ENCODE results near the gene CHAMP1. TPM values are rescaled to one million over a fixed set of nuclear protein-coding genes. Genes with fewer than 3 reads are reported as not detected.

Gene CHAMP1
- total and polyA plus RNA-seq, 2 of the 8 experiments (the other 6 are each of a cell fraction or from before 2014, with no cell fraction given): 26.8 to 41.9 TPM

GRCh38 chr13:114341003-114341777 lies 26.9 kb downstream of the CHAMP1 start:
- Histone ChIP-seq H3K36me3 (ENCODE audit: control insufficient read depth in 2 of 4, insufficient read depth in 4 of 4, low read length in 3 of 4) (no peaks in the 10 kb centered on the region), H2BK20ac (ENCODE audit: low read length) (peak overlapping the region; percentile 21; the same call in 1 of the 2 replicates), H3K4me3 (ENCODE audit: extremely low read depth in 1 of 4, insufficient read depth in 2 of 4, low read depth in 3 of 4, low read length in 4 of 4) (no peak overlapping the region), H3K27ac (ENCODE audit: low read depth, low read length) (no peak overlapping the region), H3K4me2 (ENCODE audit: insufficient read depth in 1 of 2, low read depth in 2 of 2, low read length in 2 of 2) (no peak overlapping the region), H4K5ac (ENCODE audit: insufficient read length, low read depth, low read length) (no peak overlapping the region), H2BK12ac (ENCODE audit: low read depth, low read length) (no peak overlapping the region; the same call in 1 of the 2 replicates), H2BK15ac (ENCODE audit: low read length) (no peak overlapping the region), H3K4me1 (replicated peaks in 1 of 4; ENCODE audit: control insufficient read depth in 3 of 4, insufficient read depth in 4 of 4, low read length in 3 of 4) (peaks cover 0 to 5% (median 2%) of the 10 kb centered on the region in 4 experiments; a peak in 2 of 7 replicates), H3K56ac (replicated peaks; ENCODE audit: insufficient read length, low read depth, low read length) (no peak overlapping the region), H3K23me2 (ENCODE audit: low read depth, low read length) (no peaks in the 10 kb centered on the region), H3K27me3 (replicated peaks in 1 of 4; ENCODE audit: control insufficient read depth in 3 of 4, extremely low read depth in 1 of 4, insufficient read depth in 3 of 4, low read length in 3 of 4) (no peaks in the 10 kb centered on the region), H2BK120ac (replicated peaks; ENCODE audit: low read depth, low read length) (no peak overlapping the region), H2BK5ac (ENCODE audit: low read depth, low read length) (peak overlapping the region; percentile 55; the same call in 1 of the 2 replicates), H3K18ac (ENCODE audit: extremely low read depth, low read length) (no peak overlapping the region), H3K79me2 (ENCODE audit: control insufficient read depth in 1 of 2, insufficient read depth in 2 of 2, low read length in 2 of 2) (no peaks in the 10 kb centered on the region), H3K14ac (ENCODE audit: insufficient read length) (no peak overlapping the region), H2AK5ac (ENCODE audit: low read depth, low read length) (no peak overlapping the region), H3K79me1 (ENCODE audit: low read depth, low read length) (no peaks in the 10 kb centered on the region), H4K20me1 (replicated peaks in 1 of 2; ENCODE audit: control insufficient read depth in 1 of 2, insufficient read depth in 2 of 2, low read length in 2 of 2) (no peaks in the 10 kb centered on the region), H3K4ac (replicated peaks; ENCODE audit: insufficient read length, low read depth, low read length) (no peak overlapping the region), H2AFZ (ENCODE audit: low read length) (peak overlapping the region; percentile 58), H3K9ac (replicated peaks in 1 of 4; ENCODE audit: extremely low read depth in 1 of 4, low read depth in 3 of 4, low read length in 3 of 4) (no peak overlapping the region), H3K9me3 (ENCODE audit: insufficient read depth in 2 of 2, low read depth in 1 of 2, low read length in 1 of 2) (no peaks in the 10 kb centered on the region), H3K23ac (ENCODE audit: insufficient read length) (no peak overlapping the region), H4K8ac (ENCODE audit: extremely low read depth, insufficient read depth, low read length) (no peak overlapping the region), H4K91ac (replicated peaks; ENCODE audit: insufficient read length, low read length) (no peak overlapping the region)
- DNase-seq (ENCODE audit: low read depth in 1 of 2, low spot score in 2 of 2) (no peak), FAIRE-seq (no peak)
- WGBS, 2 experiments (ENCODE audit: extremely low coverage in 1 of 2, insufficient coverage in 1 of 2, insufficient read length in 1 of 2, insufficient replicate concordance in 2 of 2, low coverage in 1 of 2, low lambda C conversion rate in 2 of 2, missing lambda C conversion rate in 1 of 2): 77% methylated on average over 13 of the region's 14 CpGs; no CpG with 5 or more reads in 1 of the 2 experiments
- ChIA-PET CTCF (ENCODE audit: partially characterized antibody) (interaction anchor here (0.9 to 3.3 kb wide), 14 partner anchors 9 to 128 kb away, joined by 3 to 18 read pairs (median 5); no protein-coding TSS in a partner anchor), POLR2A (ENCODE audit: partially characterized antibody) (interaction anchor here (0.7 to 2.0 kb wide), 7 partner anchors 13 to 64 kb away, joined by 3 to 7 read pairs (median 4); partner anchors contain the start of gene UPF3A)
- no peak for TF ChIP-seq KDM4A (IDR thresholded peaks at IDR 0.05; ENCODE audit: low read depth, low read length, severe bottlenecking)
- no peak for TF ChIP-seq RFX5 (IDR thresholded peaks at IDR 0.05; ENCODE audit: borderline replicate concordance, low read depth, low read length)
- no peak for TF ChIP-seq SUZ12 (IDR thresholded peaks at IDR 0.05; ENCODE audit: low read length)
- TF ChIP-seq POLR2A (IDR thresholded peaks at IDR 0.05; ENCODE audit: control extremely low read depth in 1 of 2, low read depth in 2 of 2, low read length in 2 of 2): no peak
- no peak for TF ChIP-seq ATF3 (IDR thresholded peaks at IDR 0.05; ENCODE audit: insufficient read depth, low read depth, low read length)
- TF ChIP-seq JUND (IDR thresholded peaks at IDR 0.05; ENCODE audit: low read length): no peak
